WTC11 (cell line): ENCODE measurements around the gene SMOC2.

Experiments used
- CDX4 ChIP-seq: fragments of 250-450 bp; sonication (Bioruptor Pico); IDR thresholded peaks from 2 replicates; pipeline ENCODE4 v1.9.0; 2021; ENCODE audit warnings: moderate library complexity, mild to moderate bottlenecking, inconsistent platforms, borderline replicate concordance
- CTCF ChIP-seq: fragments of 200-600 bp; IDR thresholded peaks from 2 replicates; pipeline ENCODE4 v1.8.0; 2022; ENCODE audit warnings: antibody characterized with exemption
- ETV6 ChIP-seq: sonication (generic); formaldehyde crosslinking; IDR thresholded peaks from 2 replicates; pipeline ENCODE4 v1.8.1; 2022; ENCODE audit warnings: mild to moderate bottlenecking, missing genetic modification reagents
- MAX ChIP-seq: sonication (generic); formaldehyde crosslinking; IDR thresholded peaks from 2 replicates; pipeline ENCODE4 v1.8.0; 2022; ENCODE audit warnings: mild to moderate bottlenecking, missing genetic modification reagents
- NFYB ChIP-seq: sonication (generic); formaldehyde crosslinking; conservative IDR thresholded peaks from 2 replicates; pipeline ENCODE4 v1.8.0; 2022; ENCODE audit warnings: low read depth, missing genetic modification reagents
- TP53 ChIP-seq: sonication (generic); formaldehyde crosslinking; IDR thresholded peaks from 2 replicates; pipeline ENCODE4 v1.8.1; 2023; ENCODE audit warnings: mild to moderate bottlenecking, missing genetic modification reagents
- USF1 ChIP-seq: sonication (generic); formaldehyde crosslinking; IDR thresholded peaks from 2 replicates; pipeline ENCODE4 v1.8.0; 2022; ENCODE audit warnings: mild to moderate bottlenecking, missing genetic modification reagents
- ZNF512 ChIP-seq: sonication (generic); formaldehyde crosslinking; IDR thresholded peaks from 2 replicates; pipeline ENCODE4 v1.8.1; 2022; ENCODE audit warnings: missing genetic modification reagents, borderline replicate concordance

GRCh38 chr6:168457653-168457934, 16.6 kb downstream of the SMOC2 start:
- TF ChIP-seq TP53 (CRISPR knock-in tag) (no peak), USF1 (CRISPR knock-in tag) (no peak), ETV6 (CRISPR knock-in tag) (no peak), NFYB (CRISPR knock-in tag) (no peak), CDX4 (CRISPR knock-in tag) (no peak), CTCF (no peak), MAX (CRISPR knock-in tag) (no peak), ZNF512 (CRISPR knock-in tag) (no peak)
